Stimulated activated CD4-positive, alpha-beta T cell treated with anti-CD3 and anti-CD28 coated beads, Interleukin-2, amount 100 ng/mL, for 4 hours (primary cell): ENCODE measurements around the gene GRK4.
"Not testable (repeated sequence)": the region's sequence is repeated elsewhere in the genome, so short reads cannot be mapped to it uniquely, and the experiment has no call there.

Source experiments
- DNase-seq: peaks from one replicate; pipeline ENCODE4 v3.0.0-alpha.2; 2020; ENCODE audit warnings: low read depth

GRK4 gene

GRCh38 chr4:2930758-2931511 lies 32.4 kb upstream of the GRK4 start:
- DNase-seq: no peak

- DNase-seq: no peak
Measured at GRCh38 chr4:2931512-2932301, 31.7 kb upstream of the GRK4 start.

- no peak for DNase-seq
Measured at GRCh38 chr4:2932321-2932950, 30.9 kb upstream of the GRK4 start.

- no peak for DNase-seq
Measured at GRCh38 chr4:2932951-2933565, 30.3 kb upstream of the GRK4 start.

GRCh38 chr4:2933566-2934076 lies 29.8 kb upstream of the GRK4 start:
- no peak for DNase-seq

GRCh38 chr4:2934077-2934812 lies 29.1 kb upstream of the GRK4 start:
- DNase-seq: peak; percentile 47

- DNase-seq: peak; percentile 93
Measured at GRCh38 chr4:2934813-2935761, 28.3 kb upstream of the GRK4 start.

- no peak for DNase-seq
Measured at GRCh38 chr4:2935762-2936743, 27.3 kb upstream of the GRK4 start.

GRCh38 chr4:2936773-2937145 lies 26.6 kb upstream of the GRK4 start:
- no peak for DNase-seq

- no peak for DNase-seq
Measured at GRCh38 chr4:2937146-2937857, 26.1 kb upstream of the GRK4 start.

GRCh38 chr4:2937986-2938385 lies 25.4 kb upstream of the GRK4 start:
- no peak for DNase-seq

- DNase-seq: not testable (repeated sequence)
Measured at GRCh38 chr4:2938411-2938810, 25.0 kb upstream of the GRK4 start.

- no peak for DNase-seq
Measured at GRCh38 chr4:2938906-2939305, 24.5 kb upstream of the GRK4 start.

- no peak for DNase-seq
Measured at GRCh38 chr4:2939383-2940243, 23.8 kb upstream of the GRK4 start.

- no peak for DNase-seq
Measured at GRCh38 chr4:2940267-2941137, 22.9 kb upstream of the GRK4 start.
